ENCODE measurements around the gene TBX1. TPM values are rescaled to one million over a fixed set of nuclear protein-coding genes. Genes with fewer than 3 reads are reported as not detected.

TBX1 gene
- polyA plus RNA-seq, 1 experiment, result not detected

GRCh38 chr22:19803736-19804267 lies 43.2 kb downstream of the TBX1 start:
- ChIA-PET POLR2A (no interaction called here), CTCF (no interaction called here)
- no peak overlapping the region for H3K4me3 ChIP-seq (ENCODE audit: low read depth, low read length)
- peaks cover under 1% of the 10 kb centered on the region; the same call in 1 of the 2 replicates for H3K36me3 ChIP-seq (ENCODE audit: control insufficient read depth, insufficient read depth, low read length)
- TF ChIP-seq CTCF (IDR thresholded peaks at IDR 0.05; ENCODE audit: insufficient read depth, low read depth, low read length), result no peak
- no peaks in the 10 kb centered on the region for H3K27me3 ChIP-seq (ENCODE audit: control insufficient read depth, insufficient read depth, low read length)
- DNase-seq (ENCODE audit: low read depth), result no peak

DNA sequence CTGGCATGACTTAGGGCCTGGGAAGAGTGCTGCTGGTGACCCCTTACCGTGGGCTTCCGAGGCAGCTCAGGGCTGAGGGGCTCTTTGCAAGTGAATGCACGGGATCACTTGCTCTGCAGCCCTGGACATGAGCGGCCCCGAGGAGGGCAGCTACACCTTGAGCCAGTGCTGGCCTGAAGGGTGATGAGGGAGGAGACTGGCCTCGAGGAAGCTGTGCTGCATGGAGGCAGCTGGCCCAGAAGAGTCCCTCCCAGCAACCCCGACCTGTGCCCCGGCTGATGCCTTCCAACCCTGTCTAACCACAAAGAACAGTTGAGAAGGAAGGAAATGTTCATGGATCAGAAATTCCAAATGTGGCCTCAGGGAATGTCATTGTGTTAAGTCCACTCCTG lies 45.2 kb downstream of the TBX1 start:
- Histone ChIP-seq H3K36me3 (ENCODE audit: control insufficient read depth, insufficient read depth, low read length) (no peaks in the 10 kb centered on the region; the same call in 1 of the 2 replicates), H3K27me3 (ENCODE audit: control insufficient read depth, insufficient read depth, low read length) (no peaks in the 10 kb centered on the region), H3K4me3 (ENCODE audit: low read depth, low read length) (no peak overlapping the region)
- TF ChIP-seq CTCF (IDR thresholded peaks at IDR 0.05; ENCODE audit: insufficient read depth, low read depth, low read length), result no peak
- POLR2A ChIA-PET, result no interaction called here
- DNase-seq (ENCODE audit: low read depth), result no peak
- CTCF ChIA-PET, result interaction anchor here (1.0 kb wide), 1 partner anchor 75 kb away, joined by 4 read pairs; no protein-coding TSS in a partner anchor

DNA sequence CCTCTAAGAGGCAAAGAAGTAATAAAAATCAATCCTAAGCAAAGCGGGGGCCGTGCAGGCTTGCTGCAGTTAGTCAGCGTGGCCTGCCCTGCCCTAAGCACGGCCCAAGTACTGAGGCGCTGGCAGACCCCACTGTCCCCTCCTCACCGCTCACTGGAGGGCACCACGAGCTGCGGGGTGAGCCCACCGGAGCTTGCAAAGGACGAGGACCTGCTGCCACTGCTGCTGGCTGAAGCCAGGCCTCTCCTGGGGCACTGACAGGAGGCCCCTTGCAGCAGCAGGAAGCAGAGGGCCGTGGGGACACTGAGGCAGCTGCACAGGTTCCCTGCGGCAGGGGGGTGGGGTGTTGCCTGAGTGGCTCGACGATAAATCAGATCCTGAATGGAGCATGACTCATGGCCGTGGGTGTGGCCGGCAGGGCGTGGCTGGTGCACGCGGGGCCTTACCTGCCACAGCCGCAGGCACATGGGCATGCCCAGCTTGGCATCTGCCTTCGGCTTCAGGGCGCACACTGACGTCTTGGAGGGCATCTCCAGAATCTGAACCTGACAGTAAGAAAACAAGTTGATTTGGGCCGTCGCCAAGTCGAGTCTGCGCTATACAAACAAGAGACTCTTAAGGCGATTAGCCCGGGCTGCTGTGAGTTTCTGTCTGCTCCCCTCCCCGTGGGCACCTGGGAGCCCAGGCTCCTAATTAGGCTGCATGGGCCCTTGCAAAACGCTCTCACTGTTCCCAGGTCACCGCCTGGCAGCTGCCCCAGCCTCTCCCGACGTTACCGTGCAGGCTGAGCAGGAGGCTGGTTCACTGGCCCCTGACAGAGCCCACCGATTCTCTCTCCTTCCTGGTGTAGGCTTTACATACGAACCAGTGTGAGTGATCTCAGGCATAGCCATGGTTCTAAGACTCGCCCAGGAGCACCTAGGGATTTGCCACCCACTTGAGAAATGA lies 45.9 kb downstream of the TBX1 start:
- TF ChIP-seq CTCF (IDR thresholded peaks at IDR 0.05; ENCODE audit: insufficient read depth, low read depth, low read length), result no peak
- Histone ChIP-seq H3K4me3 (ENCODE audit: low read depth, low read length) (no peak overlapping the region), H3K27me3 (ENCODE audit: control insufficient read depth, insufficient read depth, low read length) (no peaks in the 10 kb centered on the region), H3K36me3 (ENCODE audit: control insufficient read depth, insufficient read depth, low read length) (no peaks in the 10 kb centered on the region; the same call in 1 of the 2 replicates)
- no peak for DNase-seq (ENCODE audit: low read depth)
- ChIA-PET POLR2A (no interaction called here), CTCF (interaction anchor here (1.0 to 1.5 kb wide), 2 partner anchors 8 to 76 kb away, joined by 4 to 5 read pairs; no protein-coding TSS in a partner anchor)

DNA sequence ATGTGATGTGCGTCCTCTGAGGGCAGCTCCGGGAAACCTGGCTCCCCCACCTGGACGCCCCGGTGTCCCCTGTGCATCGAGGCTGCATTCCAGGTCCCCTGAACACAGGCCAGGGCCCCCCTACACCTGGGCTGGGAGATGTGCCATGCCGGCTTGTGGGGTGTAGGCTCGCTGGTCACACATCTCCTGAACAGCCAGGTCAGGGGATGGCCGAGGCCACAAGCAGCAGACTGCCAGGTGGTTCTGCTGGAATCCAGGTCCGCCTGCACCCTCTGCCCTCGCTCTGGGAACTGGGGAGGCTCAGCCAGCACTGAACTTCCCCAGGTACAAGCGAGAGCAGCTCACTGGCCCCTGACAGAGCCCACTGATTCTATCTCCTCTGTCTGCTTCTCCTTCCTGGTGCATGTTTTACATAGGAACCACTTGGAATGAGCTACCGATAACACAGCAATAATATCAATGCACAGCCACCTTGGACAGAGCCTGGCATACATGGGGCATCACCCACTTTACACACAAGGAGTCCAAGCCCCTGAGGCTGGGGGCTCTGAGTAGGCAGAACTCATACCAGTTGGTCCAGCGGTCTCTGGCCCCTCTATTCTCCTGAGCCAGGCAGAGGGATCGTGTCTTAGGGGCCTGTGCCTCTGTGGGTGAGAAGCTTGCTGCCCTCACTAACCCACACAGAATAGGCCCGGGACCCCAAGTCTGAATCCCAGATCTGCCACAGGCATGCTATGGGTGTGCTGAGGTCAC lies 46.8 kb downstream of the TBX1 start:
- Histone ChIP-seq H3K36me3 (ENCODE audit: control insufficient read depth, insufficient read depth, low read length) (no peaks in the 10 kb centered on the region; the same call in 1 of the 2 replicates), H3K4me3 (ENCODE audit: low read depth, low read length) (no peak overlapping the region), H3K27me3 (ENCODE audit: control insufficient read depth, insufficient read depth, low read length) (no peaks in the 10 kb centered on the region)
- CTCF ChIA-PET, result interaction anchor here (0.8 to 1.5 kb wide), 4 partner anchors 9 to 103 kb away, joined by 3 to 5 read pairs (median 3); no protein-coding TSS in a partner anchor
- TF ChIP-seq CTCF (IDR thresholded peaks at IDR 0.05; ENCODE audit: insufficient read depth, low read depth, low read length), result no peak
- no peak for DNase-seq (ENCODE audit: low read depth)
- POLR2A ChIA-PET, result no interaction called here

Data from BJ (cell line).